HG03521 (cell line): Measurements from ENCODE around the gene PSMD13.
"Not testable (repeated sequence)": the region's sequence is repeated elsewhere in the genome, so short reads cannot be mapped to it uniquely, and the experiment has no call there.

Experiments used
- ATAC-seq: cut with Tn5 transposase; IDR thresholded peaks from one replicate; pipeline ENCODE4 v1.9.1; 2021; ENCODE audit warnings: mild to moderate bottlenecking, moderate library complexity; ENCODE audit not compliant: unreplicated experiment

PSMD13 gene

GRCh38 chr11:236774-237767 is at the start of gene PSMD13:
TSS of gene PSMD13 (plus strand) at chr11:236976. CDS start at chr11:237050, 74 bp downstream.
- ATAC-seq = peak; percentile 69

GRCh38 chr11:189200-189783 is 47.5 kb upstream of the PSMD13 start:
- not testable (repeated sequence) for ATAC-seq

- ATAC-seq = peak; percentile 77
These were observed 46.9 kb upstream of the PSMD13 start for GRCh38 chr11:189843-190311.

GRCh38 chr11:190546-190945 is 46.2 kb upstream of the PSMD13 start:
- not testable (repeated sequence) for ATAC-seq

- not testable (repeated sequence) for ATAC-seq
These were observed 45.0 kb upstream of the PSMD13 start for GRCh38 chr11:191490-192478.

- not testable (repeated sequence) for ATAC-seq
These were observed 44.1 kb upstream of the PSMD13 start, which contains the start of gene SCGB1C1 for GRCh38 chr11:192674-193128. TSS of gene SCGB1C1 (plus strand) at chr11:193078. CDS start at chr11:193100, 22 bp downstream.

- not testable (repeated sequence) for ATAC-seq
These were observed 43.3 kb upstream of the PSMD13 start for GRCh38 chr11:193481-193880.

- no peak for ATAC-seq
These were observed 39.7 kb upstream of the PSMD13 start for GRCh38 chr11:196786-197731.

GRCh38 chr11:197741-198235 is 39.0 kb upstream of the PSMD13 start:
- ATAC-seq = no peak

- no peak for ATAC-seq
These were observed 38.5 kb upstream of the PSMD13 start for GRCh38 chr11:198236-198806.

GRCh38 chr11:199004-199581 is 37.7 kb upstream of the PSMD13 start:
- no peak for ATAC-seq

GRCh38 chr11:199782-200181 is 37.0 kb upstream of the PSMD13 start:
- no peak for ATAC-seq

- no peak for ATAC-seq
These were observed 36.4 kb upstream of the PSMD13 start for GRCh38 chr11:200224-201003.

GRCh38 chr11:201966-202365 is 34.8 kb upstream of the PSMD13 start:
- ATAC-seq = no peak

GRCh38 chr11:202490-202889 is 34.3 kb upstream of the PSMD13 start:
- no peak for ATAC-seq

- ATAC-seq = no peak
These were observed 33.5 kb upstream of the PSMD13 start for GRCh38 chr11:203056-203944.
